GM19351 (cell line): ENCODE measurements around the gene SLC2A1.
"Not testable (repeated sequence)": the region's sequence is repeated elsewhere in the genome, so short reads cannot be mapped to it uniquely, and the experiment has no call there.

Experiments used
- ATAC-seq: cut with Tn5 transposase; IDR thresholded peaks from one replicate; pipeline ENCODE4 v1.9.1; 2021; ENCODE audit warnings: mild to moderate bottlenecking, moderate library complexity; ENCODE audit not compliant: unreplicated experiment

Gene SLC2A1

GRCh38 chr1:42908046-42908445, 50.6 kb downstream of the SLC2A1 start:
- no peak for ATAC-seq

GRCh38 chr1:42904434-42904833, 54.2 kb downstream of the SLC2A1 start:
- ATAC-seq: no peak

- ATAC-seq: not testable (repeated sequence)
These were observed 58.7 kb downstream of the SLC2A1 start for GRCh38 chr1:42899960-42900359.

DNA sequence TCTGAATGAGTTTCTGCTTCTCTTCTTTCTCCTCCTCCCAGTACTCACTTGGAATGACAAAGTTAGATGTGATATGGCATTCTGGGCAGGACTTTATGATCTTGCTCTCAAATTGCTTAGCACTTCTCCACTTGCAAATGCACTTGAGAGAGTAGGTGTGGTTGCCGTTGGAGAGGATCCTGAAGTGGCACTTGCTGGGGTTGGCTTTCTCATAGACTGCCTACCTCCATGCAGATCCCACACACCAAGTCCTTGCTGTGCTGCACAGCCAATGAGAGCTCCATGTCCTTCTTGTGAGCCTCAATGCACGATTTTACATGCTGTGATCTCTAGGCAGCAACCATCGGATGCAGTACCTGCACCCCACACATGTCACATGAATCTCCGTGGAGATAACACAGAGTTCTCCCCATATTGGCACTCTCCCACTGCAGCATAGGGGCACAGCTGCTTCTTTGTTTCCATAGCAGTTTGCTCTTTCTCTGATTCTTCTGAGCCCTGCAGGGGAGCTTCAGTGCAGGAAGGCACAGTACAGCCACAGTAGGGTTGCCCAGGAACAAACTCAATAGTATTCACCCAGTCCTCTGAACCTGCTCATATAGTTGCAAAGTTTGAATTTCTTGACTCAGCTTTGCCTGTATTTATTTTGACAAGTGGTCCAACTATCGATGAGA, 67.1 kb downstream of the SLC2A1 start:
- ATAC-seq: no peak

DNA sequence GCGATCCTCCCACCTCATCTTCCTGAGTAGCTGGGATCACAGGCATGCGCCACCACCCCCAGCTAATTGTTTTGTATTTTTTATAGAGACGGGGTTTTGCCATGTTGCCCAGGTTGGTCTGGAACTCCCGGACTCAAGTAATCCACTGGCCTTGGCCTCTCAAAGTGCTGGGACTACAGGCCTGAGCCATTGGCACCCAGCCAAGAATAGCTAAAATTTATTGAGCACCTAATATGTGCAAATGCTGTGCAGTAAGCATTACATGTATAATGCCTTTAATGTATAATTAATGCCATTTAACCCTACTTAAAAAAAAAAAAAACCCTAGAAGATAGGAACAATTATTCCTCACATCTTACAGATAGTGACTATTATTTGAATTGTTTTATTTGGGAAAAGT, 69.4 kb downstream of the SLC2A1 start:
- ATAC-seq: no peak

DNA sequence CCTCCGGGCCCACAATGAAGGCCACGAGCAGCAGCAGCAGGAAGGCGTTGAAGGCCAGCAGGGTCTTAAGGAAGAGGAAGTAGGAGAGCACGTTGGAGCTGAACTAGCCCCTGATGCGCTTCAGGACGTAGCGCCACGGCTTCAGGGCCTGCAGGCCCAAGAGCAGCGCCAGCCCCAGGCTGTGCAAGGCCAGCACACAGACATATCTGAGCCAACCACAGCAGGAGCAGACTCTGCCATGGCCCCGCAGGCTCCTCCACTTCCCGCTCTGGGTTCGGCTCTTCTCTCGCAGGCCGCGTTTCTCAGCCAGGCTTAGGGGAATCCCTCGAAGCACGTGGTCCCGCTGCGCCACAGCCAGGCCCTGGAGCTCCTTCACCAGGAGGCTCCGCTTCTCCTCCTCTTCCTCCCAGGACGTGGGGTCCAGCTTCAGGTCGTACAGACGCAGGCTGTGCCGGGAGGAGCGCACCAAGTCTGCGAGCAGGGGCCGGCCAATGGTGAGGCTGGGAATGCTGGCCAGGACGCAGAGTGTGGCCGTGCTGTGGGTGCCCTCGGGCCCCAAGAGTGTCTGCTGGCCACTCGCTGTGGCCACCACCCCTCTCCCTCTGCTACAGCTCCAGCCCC, 70.5 kb downstream of the SLC2A1 start:
- no peak for ATAC-seq

GRCh38 chr1:42887366-42887765, 71.3 kb downstream of the SLC2A1 start:
- no peak for ATAC-seq

DNA sequence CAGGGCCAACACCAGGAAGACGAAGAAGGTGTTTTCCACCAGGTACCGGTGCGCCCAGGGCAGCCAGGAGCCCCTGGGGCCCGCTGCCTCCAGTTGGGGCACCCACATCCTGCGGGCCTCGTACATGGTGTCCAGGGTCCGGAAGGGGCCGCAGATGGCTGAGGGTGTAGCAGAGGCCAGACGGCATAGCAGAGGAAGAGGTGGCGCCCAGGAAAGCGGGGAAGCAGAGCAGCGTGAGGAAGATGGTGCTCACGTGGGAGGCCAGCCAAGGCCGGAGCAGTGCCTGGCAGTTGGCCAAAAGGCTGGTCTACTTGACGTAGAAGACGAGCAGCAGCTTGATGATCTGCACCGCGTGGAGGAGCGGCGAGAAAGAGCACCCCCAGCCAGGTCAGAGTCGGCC, 71.9 kb downstream of the SLC2A1 start:
- ATAC-seq: no peak

DNA sequence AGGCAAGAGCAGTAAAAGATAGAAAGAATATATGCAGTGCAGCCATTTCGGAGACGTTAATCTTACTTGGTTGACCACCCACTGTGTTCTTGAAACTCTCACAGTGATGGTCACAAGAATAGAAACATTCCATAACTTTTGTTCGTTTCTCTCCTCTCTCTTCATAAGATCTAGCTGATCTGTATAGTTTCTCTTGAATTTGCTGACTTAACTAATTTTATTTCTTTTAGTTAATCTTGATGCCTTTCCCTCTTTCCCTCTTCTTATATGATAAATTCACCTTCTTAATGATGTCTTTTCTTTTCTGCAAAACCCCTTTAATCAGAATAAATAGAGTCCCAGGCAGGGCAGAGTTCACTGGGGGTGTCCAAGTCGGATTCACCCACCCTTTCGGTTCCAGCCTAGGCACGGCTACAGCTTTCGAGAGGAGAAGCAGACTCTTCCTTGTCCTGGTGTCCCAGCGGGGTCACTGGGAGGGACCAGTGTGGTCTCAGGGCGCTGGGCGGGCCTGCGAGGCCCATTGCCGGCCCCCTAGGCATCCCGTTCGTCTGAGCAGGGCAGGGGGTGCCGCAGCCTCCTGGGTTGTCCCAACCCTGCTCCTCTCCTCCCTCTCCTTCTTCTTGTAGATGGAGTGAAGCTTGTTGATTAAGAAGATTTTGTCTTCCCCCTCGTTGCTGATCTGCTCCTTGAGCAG, 72.5 kb downstream of the SLC2A1 start:
- ATAC-seq: no peak

DNA sequence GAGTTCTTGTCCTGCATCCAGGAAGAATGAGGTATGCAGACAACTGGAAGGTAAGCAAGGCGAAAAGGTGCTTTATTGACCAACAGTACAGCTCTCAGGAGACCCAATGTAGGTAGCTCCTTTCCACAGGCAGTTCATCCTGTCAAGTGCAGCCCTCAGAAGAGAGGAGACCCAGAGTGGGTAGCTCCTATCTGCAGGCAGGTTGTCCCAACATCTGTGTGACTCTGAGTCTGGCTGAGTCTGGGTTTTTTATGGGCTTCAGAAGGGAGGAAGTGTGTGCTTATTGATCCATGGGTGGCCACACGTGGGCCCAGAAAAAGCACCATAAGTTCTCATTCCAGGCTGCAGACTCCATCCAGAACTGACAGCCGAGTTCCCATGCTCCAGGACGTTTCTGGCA, 78.3 kb downstream of the SLC2A1 start:
- ATAC-seq: no peak

DNA sequence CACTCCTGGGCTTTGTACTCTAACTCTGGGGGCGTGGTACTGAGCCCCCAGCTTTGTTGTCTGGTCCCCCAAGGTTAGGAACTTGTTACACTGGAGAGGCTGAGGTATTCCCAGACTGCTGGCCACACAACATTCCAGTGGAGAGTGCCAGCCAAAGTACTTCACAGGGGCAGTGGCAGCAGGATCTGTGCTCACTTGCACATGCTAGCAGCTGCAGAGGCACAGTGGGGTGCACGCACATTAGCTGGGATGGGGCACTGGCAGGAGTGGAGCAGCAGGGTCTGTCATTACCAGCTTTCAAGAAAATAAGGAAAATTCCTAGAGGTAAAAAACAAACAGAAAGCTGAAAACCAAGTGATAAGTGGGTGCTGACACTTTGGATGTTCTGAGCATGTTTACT, 81.3 kb downstream of the SLC2A1 start:
- ATAC-seq: no peak

- no peak for ATAC-seq
These were observed 82.7 kb downstream of the SLC2A1 start for GRCh38 chr1:42876009-42876408.
